DOHH2 (cell line): ENCODE data around the gene NPAS3.

Experiments
- CTCF ChIP-seq: fragments of 200-600 bp; sonication (generic); IDR thresholded peaks from one replicate; pipeline ENCODE4 v1.5.1; 2014; ENCODE audit warnings: antibody characterized with exemption, mild to moderate bottlenecking, low read depth, low read length; ENCODE audit not compliant: poor library complexity, severe bottlenecking
- EZH2phosphoT487 ChIP-seq: fragments of 200-600 bp; sonication (generic); IDR thresholded peaks from 2 replicates; pipeline ENCODE4 v1.6.1; 2017; ENCODE audit warnings: borderline replicate concordance, mild to moderate bottlenecking, antibody characterized with exemption, low read length, moderate library complexity, mixed read lengths

- TF ChIP-seq CTCF (no peak), EZH2phosphoT487 (no peak)
Measured at GRCh38 chr14:33085799-33086198, 147.1 kb downstream of the NPAS3 start.
